GM12873 (cell line): ENCODE results near the gene GPC6.

Experiments
- TF ChIP-seq, protein P1 (sequence below): IDR thresholded peaks from 2 replicates; pipeline ENCODE4 v1.5.1; 2012; ENCODE audit warnings: low read depth, mild to moderate bottlenecking, moderate library complexity, low read length, control low read depth; ENCODE audit not compliant: insufficient read depth; ENCODE audit errors: missing control alignments

Gene GPC6

GRCh38 chr13:94309997-94310855 is 1083.6 kb downstream of the GPC6 start:
- TF ChIP-seq, protein P1, sequence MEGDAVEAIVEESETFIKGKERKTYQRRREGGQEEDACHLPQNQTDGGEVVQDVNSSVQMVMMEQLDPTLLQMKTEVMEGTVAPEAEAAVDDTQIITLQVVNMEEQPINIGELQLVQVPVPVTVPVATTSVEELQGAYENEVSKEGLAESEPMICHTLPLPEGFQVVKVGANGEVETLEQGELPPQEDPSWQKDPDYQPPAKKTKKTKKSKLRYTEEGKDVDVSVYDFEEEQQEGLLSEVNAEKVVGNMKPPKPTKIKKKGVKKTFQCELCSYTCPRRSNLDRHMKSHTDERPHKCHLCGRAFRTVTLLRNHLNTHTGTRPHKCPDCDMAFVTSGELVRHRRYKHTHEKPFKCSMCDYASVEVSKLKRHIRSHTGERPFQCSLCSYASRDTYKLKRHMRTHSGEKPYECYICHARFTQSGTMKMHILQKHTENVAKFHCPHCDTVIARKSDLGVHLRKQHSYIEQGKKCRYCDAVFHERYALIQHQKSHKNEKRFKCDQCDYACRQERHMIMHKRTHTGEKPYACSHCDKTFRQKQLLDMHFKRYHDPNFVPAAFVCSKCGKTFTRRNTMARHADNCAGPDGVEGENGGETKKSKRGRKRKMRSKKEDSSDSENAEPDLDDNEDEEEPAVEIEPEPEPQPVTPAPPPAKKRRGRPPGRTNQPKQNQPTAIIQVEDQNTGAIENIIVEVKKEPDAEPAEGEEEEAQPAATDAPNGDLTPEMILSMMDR = no peak

GRCh38 chr13:94311893-94312292 is 1085.3 kb downstream of the GPC6 start:
- TF ChIP-seq, protein P1 = no peak

- TF ChIP-seq, protein P1 = no peak
Observed at GRCh38 chr13:94312511-94313216, 1086.1 kb downstream of the GPC6 start.

- TF ChIP-seq, protein P1 = no peak
Observed at GRCh38 chr13:94313321-94313910, 1086.8 kb downstream of the GPC6 start.

- TF ChIP-seq, protein P1 = no peak
Observed at GRCh38 chr13:94313926-94314325, 1087.3 kb downstream of the GPC6 start.

DNA sequence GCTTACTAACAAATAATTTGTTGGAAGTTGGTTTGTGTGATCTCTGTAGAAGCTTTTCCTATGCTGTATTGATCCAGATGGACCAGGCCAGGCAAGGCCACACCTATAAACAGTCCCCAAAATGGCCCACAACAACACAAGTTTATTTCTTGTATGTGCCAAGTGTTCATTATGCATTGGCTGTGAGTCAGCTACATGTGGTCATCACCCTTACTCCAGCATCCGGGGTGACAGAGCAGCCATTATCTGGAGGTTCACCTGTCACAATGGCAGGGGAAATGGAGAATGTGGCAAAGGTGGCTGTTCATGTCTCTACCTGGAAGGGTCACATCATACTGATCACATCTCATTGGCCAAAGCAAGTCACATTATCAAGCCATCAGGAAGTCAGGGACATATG is 1088.6 kb downstream of the GPC6 start:
- TF ChIP-seq, protein P1 = no peak

GRCh38 chr13:94317063-94317491 is 1090.5 kb downstream of the GPC6 start:
- TF ChIP-seq, protein P1 = no peak
